ENCODE data around the gene IMPA2. TPM values are rescaled to one million over a fixed set of nuclear protein-coding genes. Genes with fewer than 3 reads are reported as not detected.
A peak's percentile ranks its signal among the peaks of the same experiment; 100 is the strongest.

The IMPA2 gene
- total and polyA plus RNA-seq, 2 of the 8 experiments (the other 6 are each of a cell fraction or from before 2014, with no cell fraction given) = 102 to 140 TPM

- H3K79me2 ChIP-seq (ENCODE audit: control insufficient read depth in 1 of 2, insufficient read depth in 2 of 2, low read length in 2 of 2) = peaks cover 9 to 94% of the 10 kb centered on the region in 2 experiments
- no peak overlapping the region for H3K23ac ChIP-seq (ENCODE audit: insufficient read length)
- POLR2A ChIA-PET (ENCODE audit: partially characterized antibody) = interaction anchor here (0.6 to 10.4 kb wide), 4 partner anchors 8 to 45 kb away, joined by 3 to 100 read pairs (median 10); partner anchors contain the start of gene IMPA2
- no peak overlapping the region for H2BK12ac ChIP-seq (ENCODE audit: low read depth, low read length)
- no peak overlapping the region for H3K18ac ChIP-seq (ENCODE audit: extremely low read depth, low read length)
- peak overlapping the region; percentile 10 for H4K5ac ChIP-seq (ENCODE audit: insufficient read length, low read depth, low read length)
- no peak overlapping the region for H2BK120ac ChIP-seq (replicated peaks; ENCODE audit: low read depth, low read length)
- H3K14ac ChIP-seq (ENCODE audit: insufficient read length) = no peak overlapping the region
- WGBS, 2 experiments (ENCODE audit: extremely low coverage in 1 of 2, insufficient coverage in 1 of 2, insufficient read length in 1 of 2, insufficient replicate concordance in 2 of 2, low coverage in 1 of 2, low lambda C conversion rate in 2 of 2, missing lambda C conversion rate in 1 of 2) = 72% methylated on average over 4 of the region's 6 CpGs; no CpG with 5 or more reads in 1 of the 2 experiments
- no peak overlapping the region for H3K27ac ChIP-seq (ENCODE audit: low read depth, low read length)
- peaks cover 10 to 28% (median 20%) of the 10 kb centered on the region in 4 experiments for H3K4me1 ChIP-seq (replicated peaks in 1 of 4; ENCODE audit: control insufficient read depth in 3 of 4, insufficient read depth in 4 of 4, low read length in 3 of 4)
- no peak overlapping the region for H3K56ac ChIP-seq (replicated peaks; ENCODE audit: insufficient read length, low read depth, low read length)
- no peak overlapping the region for H4K91ac ChIP-seq (replicated peaks; ENCODE audit: insufficient read length, low read length)
- CTCF ChIA-PET (ENCODE audit: partially characterized antibody) = interaction anchor here (0.7 to 12.5 kb wide), 8 partner anchors 20 to 679 kb away, joined by 3 to 471 read pairs (median 4); no protein-coding TSS in a partner anchor
- H3K23me2 ChIP-seq (ENCODE audit: low read depth, low read length) = no peaks in the 10 kb centered on the region
- no peak overlapping the region; the same call in 1 of the 2 replicates for H4K8ac ChIP-seq (ENCODE audit: extremely low read depth, insufficient read depth, low read length)
- H3K4ac ChIP-seq (replicated peaks; ENCODE audit: insufficient read length, low read depth, low read length) = no peak overlapping the region
- H3K9me3 ChIP-seq (ENCODE audit: insufficient read depth in 2 of 2, low read depth in 1 of 2, low read length in 1 of 2) = no peaks in the 10 kb centered on the region
- no peak overlapping the region for H3K4me3 ChIP-seq (ENCODE audit: extremely low read depth in 1 of 4, insufficient read depth in 2 of 4, low read depth in 3 of 4, low read length in 4 of 4)
- no peak overlapping the region for H2BK15ac ChIP-seq (ENCODE audit: low read length)
- H3K36me3 ChIP-seq (ENCODE audit: control insufficient read depth in 2 of 4, insufficient read depth in 4 of 4, low read length in 3 of 4) = no peaks in the 10 kb centered on the region
- peaks cover 29% of the 10 kb centered on the region for H3K79me1 ChIP-seq (ENCODE audit: low read depth, low read length)
- no peak overlapping the region for H3K9ac ChIP-seq (replicated peaks in 1 of 4; ENCODE audit: extremely low read depth in 1 of 4, low read depth in 3 of 4, low read length in 3 of 4)
- H2BK20ac ChIP-seq (ENCODE audit: low read length) = no peak overlapping the region
- H3K4me2 ChIP-seq (ENCODE audit: insufficient read depth in 1 of 2, low read depth in 2 of 2, low read length in 2 of 2) = no peak overlapping the region; a peak in 1 of 4 replicates
- H2AFZ ChIP-seq (ENCODE audit: low read length) = no peak overlapping the region
- DNase-seq (ENCODE audit: low read depth in 1 of 2, low spot score in 2 of 2) (no peak), FAIRE-seq (no peak)
- no peaks in the 10 kb centered on the region for H3K27me3 ChIP-seq (replicated peaks in 1 of 4; ENCODE audit: control insufficient read depth in 3 of 4, extremely low read depth in 1 of 4, insufficient read depth in 3 of 4, low read length in 3 of 4)
- peaks cover 23 to 42% of the 10 kb centered on the region in 2 experiments for H4K20me1 ChIP-seq (replicated peaks in 1 of 2; ENCODE audit: control insufficient read depth in 1 of 2, insufficient read depth in 2 of 2, low read length in 2 of 2)
- 0 out of 2 replicates have a peak overlapping the region, but pooled peaks have one; percentile 6 for H2BK5ac ChIP-seq (ENCODE audit: low read depth, low read length)
- H2AK5ac ChIP-seq (ENCODE audit: low read depth, low read length) = no peak overlapping the region
- TF ChIP-seq SP2 (IDR thresholded peaks at IDR 0.05; ENCODE audit: low read length) = no peak
- no peak for TF ChIP-seq CREB1 (IDR thresholded peaks at IDR 0.05)
- no peak for TF ChIP-seq CHD2 (IDR thresholded peaks at IDR 0.05; ENCODE audit: low read length)
- no peak for TF ChIP-seq RBBP5 (IDR thresholded peaks at IDR 0.05; ENCODE audit: borderline replicate concordance, low read depth, low read length)
- TF ChIP-seq MAX (IDR thresholded peaks at IDR 0.05) = no peak
- TF ChIP-seq RFX5 (IDR thresholded peaks at IDR 0.05; ENCODE audit: borderline replicate concordance, low read depth, low read length) = no peak
- no peak for TF ChIP-seq TCF12 (IDR thresholded peaks at IDR 0.05; ENCODE audit: low read depth, low read length)
- TF ChIP-seq POU5F1 (IDR thresholded peaks at IDR 0.05; ENCODE audit: low read depth, low read length) = no peak
- TF ChIP-seq SAP30 (IDR thresholded peaks at IDR 0.05; ENCODE audit: insufficient read depth, insufficient replicate concordance, low read length) = no peak
- TF ChIP-seq HDAC6 (IDR thresholded peaks at IDR 0.05; ENCODE audit: low read depth, low read length) = no peak
- no peak for TF ChIP-seq ZNF274 (IDR thresholded peaks at IDR 0.05; ENCODE audit: borderline replicate concordance, extremely low read depth, low read length)
- TF ChIP-seq SIRT6 (IDR thresholded peaks at IDR 0.05; ENCODE audit: low read length) = no peak
- TF ChIP-seq CEBPB (IDR thresholded peaks at IDR 0.05; ENCODE audit: low read depth, low read length) = no peak
- no peak for TF ChIP-seq HDAC2 (IDR thresholded peaks at IDR 0.05; ENCODE audit: borderline replicate concordance in 1 of 2, low read depth in 2 of 2, low read length in 2 of 2)
- no peak for TF ChIP-seq SP4 (IDR thresholded peaks at IDR 0.05; ENCODE audit: low read length)
Observed at GRCh38 chr18:11989966-11990380, 8.7 kb downstream of the IMPA2 start.

All from H1 (cell line).